IPS-11a (cell line): Measurements from ENCODE around the gene HNRNPAB.
A peak's percentile ranks its signal among the peaks of the same experiment; 100 is the strongest.
"Not testable (repeated sequence)": the region's sequence is repeated elsewhere in the genome, so short reads cannot be mapped to it uniquely, and the experiment has no call there.

Experiments
- H3K4me3 ChIP-seq: one replicate; pipeline ENCODE4 v1.5.1; 2013; ENCODE audit warnings: low read depth, low read length, control low read depth

Gene HNRNPAB

GRCh38 chr5:178196281-178196812 lies 8.0 kb upstream of the HNRNPAB start:
- no peak overlapping the region for H3K4me3 ChIP-seq

- H3K4me3 ChIP-seq = no peak overlapping the region
Measured at GRCh38 chr5:178196986-178197385, 7.3 kb upstream of the HNRNPAB start.

GRCh38 chr5:178198151-178198550 lies 6.2 kb upstream of the HNRNPAB start:
- H3K4me3 ChIP-seq = not testable (repeated sequence)

- no peak overlapping the region for H3K4me3 ChIP-seq
Measured at GRCh38 chr5:178198706-178199105, 5.6 kb upstream of the HNRNPAB start.

GRCh38 chr5:178199581-178200434 lies 4.5 kb upstream of the HNRNPAB start:
- no peak overlapping the region for H3K4me3 ChIP-seq

GRCh38 chr5:178201221-178201926 lies 3.0 kb upstream of the HNRNPAB start:
- no peak overlapping the region for H3K4me3 ChIP-seq

- no peak overlapping the region for H3K4me3 ChIP-seq
Measured at GRCh38 chr5:178201927-178202235, 2.5 kb upstream of the HNRNPAB start.

- no peak overlapping the region for H3K4me3 ChIP-seq
Measured at GRCh38 chr5:178202541-178202940, 1.8 kb upstream of the HNRNPAB start.

GRCh38 chr5:178203670-178204181 lies 607 bp upstream of the HNRNPAB start:
- H3K4me3 ChIP-seq = peak overlapping the region; percentile 100

- peak overlapping the region; percentile 100 for H3K4me3 ChIP-seq
Measured at GRCh38 chr5:178204935-178205748, 809 bp downstream of the HNRNPAB start.

GRCh38 chr5:178205749-178206047 lies 1.4 kb downstream of the HNRNPAB start:
- peak overlapping the region; percentile 100 for H3K4me3 ChIP-seq

- peak overlapping the region; percentile 100 for H3K4me3 ChIP-seq
Measured at GRCh38 chr5:178206166-178207101, 2.1 kb downstream of the HNRNPAB start.

GRCh38 chr5:178207183-178207916 lies 3.0 kb downstream of the HNRNPAB start:
- H3K4me3 ChIP-seq = no peak overlapping the region

- H3K4me3 ChIP-seq = no peak overlapping the region
Measured at GRCh38 chr5:178207917-178208280, 3.6 kb downstream of the HNRNPAB start.

- no peak overlapping the region for H3K4me3 ChIP-seq
Measured at GRCh38 chr5:178208540-178209227, 4.4 kb downstream of the HNRNPAB start.

GRCh38 chr5:178209334-178210072 lies 5.2 kb downstream of the HNRNPAB start:
- H3K4me3 ChIP-seq = no peak overlapping the region

GRCh38 chr5:178210073-178210535 lies 5.8 kb downstream of the HNRNPAB start:
- no peak overlapping the region for H3K4me3 ChIP-seq

GRCh38 chr5:178210686-178211085 lies 6.4 kb downstream of the HNRNPAB start:
- no peak overlapping the region for H3K4me3 ChIP-seq
